Keratinocyte (primary cell): ENCODE measurements around the gene SYDE2.

Experiments
- EZH2 ChIP-seq: IDR thresholded peaks from one replicate; pipeline ENCODE4 v1.6.1; 2012; ENCODE audit warnings: inconsistent platforms, mild to moderate bottlenecking, low read length, moderate library complexity
- TF ChIP-seq, protein P1 (sequence below), 3 experiments: IDR thresholded peaks in 1 of 3; conservative IDR thresholded peaks in 1 of 3; optimal IDR thresholded peaks in 1 of 3; 2 replicates in 2 of 3; 3 replicates in 1 of 3; pipeline versions ENCODE3 to v1.5.1; 2011; ENCODE audit warnings: low read length in 3 of 3, mild to moderate bottlenecking in 3 of 3, moderate library complexity in 2 of 3, control low read depth in 1 of 3, inconsistent platforms in 1 of 3; ENCODE audit not compliant: insufficient read depth in 2 of 3; ENCODE audit errors: extremely low read depth in 1 of 3

DNA sequence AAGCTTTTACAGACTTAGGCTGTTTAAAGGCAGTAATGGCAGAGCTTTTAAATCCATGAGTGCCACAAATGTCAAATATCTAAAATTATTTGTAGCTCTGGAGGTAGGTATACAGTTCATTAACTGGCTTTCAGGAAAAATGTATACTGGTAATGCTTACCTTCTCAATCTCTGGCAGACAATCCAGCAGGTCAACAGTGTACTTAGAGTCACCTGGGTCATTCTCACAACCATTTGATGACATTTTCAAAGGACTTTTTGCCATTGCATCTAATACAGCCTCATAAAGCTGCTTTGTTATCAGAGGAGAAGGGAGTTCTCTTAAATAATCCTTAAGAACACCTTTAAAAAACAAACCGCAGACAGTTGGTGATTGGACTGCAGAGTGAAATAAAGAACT is 31.9 kb downstream of the SYDE2 start:
- TF ChIP-seq, protein P1, sequence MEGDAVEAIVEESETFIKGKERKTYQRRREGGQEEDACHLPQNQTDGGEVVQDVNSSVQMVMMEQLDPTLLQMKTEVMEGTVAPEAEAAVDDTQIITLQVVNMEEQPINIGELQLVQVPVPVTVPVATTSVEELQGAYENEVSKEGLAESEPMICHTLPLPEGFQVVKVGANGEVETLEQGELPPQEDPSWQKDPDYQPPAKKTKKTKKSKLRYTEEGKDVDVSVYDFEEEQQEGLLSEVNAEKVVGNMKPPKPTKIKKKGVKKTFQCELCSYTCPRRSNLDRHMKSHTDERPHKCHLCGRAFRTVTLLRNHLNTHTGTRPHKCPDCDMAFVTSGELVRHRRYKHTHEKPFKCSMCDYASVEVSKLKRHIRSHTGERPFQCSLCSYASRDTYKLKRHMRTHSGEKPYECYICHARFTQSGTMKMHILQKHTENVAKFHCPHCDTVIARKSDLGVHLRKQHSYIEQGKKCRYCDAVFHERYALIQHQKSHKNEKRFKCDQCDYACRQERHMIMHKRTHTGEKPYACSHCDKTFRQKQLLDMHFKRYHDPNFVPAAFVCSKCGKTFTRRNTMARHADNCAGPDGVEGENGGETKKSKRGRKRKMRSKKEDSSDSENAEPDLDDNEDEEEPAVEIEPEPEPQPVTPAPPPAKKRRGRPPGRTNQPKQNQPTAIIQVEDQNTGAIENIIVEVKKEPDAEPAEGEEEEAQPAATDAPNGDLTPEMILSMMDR (optimal IDR thresholded peaks at IDR 0.05 in 1 of 3, IDR thresholded peaks at IDR 0.05 in 1 of 3, conservative IDR thresholded peaks at IDR 0.05 in 1 of 3; ENCODE audit: extremely low read depth in 1 of 3, insufficient read depth in 2 of 3, low read length in 3 of 3) = no peak
- no peak for TF ChIP-seq EZH2
